DOHH2 (cell line): ENCODE measurements around the gene CAPS.

Source experiments
- EZH2phosphoT487 ChIP-seq: fragments of 200-600 bp; sonication (generic); IDR thresholded peaks from 2 replicates; pipeline ENCODE4 v1.6.1; 2017; ENCODE audit warnings: borderline replicate concordance, mild to moderate bottlenecking, antibody characterized with exemption, low read length, moderate library complexity, mixed read lengths
- TF ChIP-seq, protein P1 (sequence below): fragments of 200-600 bp; sonication (generic); IDR thresholded peaks from one replicate; pipeline ENCODE4 v1.5.1; 2014; ENCODE audit warnings: antibody characterized with exemption, mild to moderate bottlenecking, low read depth, low read length; ENCODE audit not compliant: poor library complexity, severe bottlenecking

DNA sequence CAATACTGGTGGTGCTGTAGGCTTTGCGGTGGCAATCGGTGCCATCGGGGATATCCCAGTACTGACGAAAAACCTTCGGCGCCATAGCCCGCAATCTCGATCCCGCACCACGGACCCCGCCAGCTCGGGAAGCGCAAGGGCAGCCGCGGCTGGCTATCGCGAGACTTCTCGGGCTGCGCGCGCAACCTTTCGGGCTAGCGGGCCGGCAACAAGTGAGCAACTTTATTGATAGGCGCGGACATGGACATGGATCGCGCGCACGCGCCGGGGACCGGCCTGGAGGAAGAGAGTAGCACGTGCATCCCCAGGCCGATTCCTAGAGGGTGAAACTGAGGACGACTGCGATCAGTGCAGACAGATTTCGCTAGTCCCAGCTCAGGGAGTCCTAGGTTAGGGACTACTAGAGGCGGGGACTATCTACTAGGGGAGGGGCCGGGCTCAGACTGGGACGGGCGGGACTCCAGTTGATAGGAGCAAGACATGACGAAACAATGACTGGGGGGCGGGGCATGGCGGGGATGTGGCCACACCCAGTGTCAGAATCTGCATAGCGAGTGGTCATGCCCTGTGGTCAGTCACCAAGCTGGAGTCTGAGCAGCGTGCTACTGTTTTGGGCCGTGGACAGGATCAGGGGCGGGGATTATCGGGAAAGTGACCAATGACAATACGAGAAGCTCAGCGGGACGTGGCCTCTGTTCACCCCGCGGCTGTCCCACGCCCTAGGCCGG, 10.3 kb upstream of the CAPS start, which contains the start of gene NDUFA11:
- TF ChIP-seq, protein P1, sequence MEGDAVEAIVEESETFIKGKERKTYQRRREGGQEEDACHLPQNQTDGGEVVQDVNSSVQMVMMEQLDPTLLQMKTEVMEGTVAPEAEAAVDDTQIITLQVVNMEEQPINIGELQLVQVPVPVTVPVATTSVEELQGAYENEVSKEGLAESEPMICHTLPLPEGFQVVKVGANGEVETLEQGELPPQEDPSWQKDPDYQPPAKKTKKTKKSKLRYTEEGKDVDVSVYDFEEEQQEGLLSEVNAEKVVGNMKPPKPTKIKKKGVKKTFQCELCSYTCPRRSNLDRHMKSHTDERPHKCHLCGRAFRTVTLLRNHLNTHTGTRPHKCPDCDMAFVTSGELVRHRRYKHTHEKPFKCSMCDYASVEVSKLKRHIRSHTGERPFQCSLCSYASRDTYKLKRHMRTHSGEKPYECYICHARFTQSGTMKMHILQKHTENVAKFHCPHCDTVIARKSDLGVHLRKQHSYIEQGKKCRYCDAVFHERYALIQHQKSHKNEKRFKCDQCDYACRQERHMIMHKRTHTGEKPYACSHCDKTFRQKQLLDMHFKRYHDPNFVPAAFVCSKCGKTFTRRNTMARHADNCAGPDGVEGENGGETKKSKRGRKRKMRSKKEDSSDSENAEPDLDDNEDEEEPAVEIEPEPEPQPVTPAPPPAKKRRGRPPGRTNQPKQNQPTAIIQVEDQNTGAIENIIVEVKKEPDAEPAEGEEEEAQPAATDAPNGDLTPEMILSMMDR: no peak
- TF ChIP-seq EZH2phosphoT487: no peak
